ENCODE measurements around the gene FOXO6. TPM values are rescaled to one million over a fixed set of nuclear protein-coding genes. Genes with fewer than 3 reads are reported as not detected.

FOXO6 gene
- total and polyA plus RNA-seq, 2 experiments from 2014 or later: 0.68 to 4.2 TPM

GRCh38 chr1:41362357-41362721 lies 1.1 kb downstream of the FOXO6 start:
- ATAC-seq: no peak
- H3K36me3 Mint-ChIP-seq (ENCODE audit: low read depth): no peaks in the 10 kb centered on the region; the same call in 2 of the 3 replicates
- Histone ChIP-seq H2AFZ (no peak overlapping the region), H3K79me2 (replicated peaks; ENCODE audit: insufficient read depth) (no peaks in the 10 kb centered on the region), H3K4me1 (ENCODE audit: insufficient read depth) (peaks cover 50% of the 10 kb centered on the region), H3F3A (replicated peaks; ENCODE audit: low read depth) (0 out of 2 replicates have a peak, but pooled peaks cover 4% of the 10 kb centered on the region), H3K27ac (ENCODE audit: low read depth) (no peak overlapping the region), H3K4me3 (peak overlapping the region; percentile 68), H3K36me3 (ENCODE audit: insufficient read depth) (no peaks in the 10 kb centered on the region), H3K9me2 (ENCODE audit: insufficient read depth) (no peaks in the 10 kb centered on the region), H3K4me2 (peak overlapping the region; percentile 84), H4K20me1 (replicated peaks; ENCODE audit: insufficient read depth) (no peaks in the 10 kb centered on the region; the same call in 1 of the 2 replicates), H3K27me3 (ENCODE audit: insufficient read depth) (peaks cover 68% of the 10 kb centered on the region)
- H3K27me3 Mint-ChIP-seq (ENCODE audit: insufficient read depth, low read depth, poor library complexity): peaks cover 55% of the 10 kb centered on the region
- no peak overlapping the region for H3K27ac Mint-ChIP-seq
- TF ChIP-seq REST (IDR thresholded peaks at IDR 0.05; ENCODE audit: unreplicated experiment) (no peak), EZH2phosphoT487 (IDR thresholded peaks at IDR 0.05; ENCODE audit: unreplicated experiment) (no peak), ZNF462 (CRISPR knock-in tag; IDR thresholded peaks at IDR 0.05) (no peak), CREB1 (CRISPR knock-in tag; IDR thresholded peaks at IDR 0.05; ENCODE audit: low read depth) (no peak), CTCF (conservative IDR thresholded peaks at IDR 0.05; ENCODE audit: low read depth in 2 of 2) (no peak), NANOG (IDR thresholded peaks at IDR 0.05; ENCODE audit: borderline replicate concordance) (no peak), POLR2AphosphoS5 (IDR thresholded peaks at IDR 0.05; ENCODE audit: low read depth) (no peak), ZNF114 (CRISPR knock-in tag; IDR thresholded peaks at IDR 0.05) (no peak), ETS1 (IDR thresholded peaks at IDR 0.05) (no peak), EZH2 (IDR thresholded peaks at IDR 0.05; ENCODE audit: low read depth, unreplicated experiment) (no peak), JUNB (IDR thresholded peaks at IDR 0.05; ENCODE audit: unreplicated experiment) (no peak), ZNF331 (CRISPR knock-in tag; IDR thresholded peaks at IDR 0.05; ENCODE audit: low read depth) (no peak)
- peaks cover 61% of the 10 kb centered on the region for H3K4me1 Mint-ChIP-seq
- peak overlapping the region; percentile 63 for H3K4me3 Mint-ChIP-seq
- DNase-seq (ENCODE audit: low spot score): no peak
- no peaks in the 10 kb centered on the region for H3K9me3 Mint-ChIP-seq
